ENCODE measurements around the gene PITX1.

Gene PITX1

DNA sequence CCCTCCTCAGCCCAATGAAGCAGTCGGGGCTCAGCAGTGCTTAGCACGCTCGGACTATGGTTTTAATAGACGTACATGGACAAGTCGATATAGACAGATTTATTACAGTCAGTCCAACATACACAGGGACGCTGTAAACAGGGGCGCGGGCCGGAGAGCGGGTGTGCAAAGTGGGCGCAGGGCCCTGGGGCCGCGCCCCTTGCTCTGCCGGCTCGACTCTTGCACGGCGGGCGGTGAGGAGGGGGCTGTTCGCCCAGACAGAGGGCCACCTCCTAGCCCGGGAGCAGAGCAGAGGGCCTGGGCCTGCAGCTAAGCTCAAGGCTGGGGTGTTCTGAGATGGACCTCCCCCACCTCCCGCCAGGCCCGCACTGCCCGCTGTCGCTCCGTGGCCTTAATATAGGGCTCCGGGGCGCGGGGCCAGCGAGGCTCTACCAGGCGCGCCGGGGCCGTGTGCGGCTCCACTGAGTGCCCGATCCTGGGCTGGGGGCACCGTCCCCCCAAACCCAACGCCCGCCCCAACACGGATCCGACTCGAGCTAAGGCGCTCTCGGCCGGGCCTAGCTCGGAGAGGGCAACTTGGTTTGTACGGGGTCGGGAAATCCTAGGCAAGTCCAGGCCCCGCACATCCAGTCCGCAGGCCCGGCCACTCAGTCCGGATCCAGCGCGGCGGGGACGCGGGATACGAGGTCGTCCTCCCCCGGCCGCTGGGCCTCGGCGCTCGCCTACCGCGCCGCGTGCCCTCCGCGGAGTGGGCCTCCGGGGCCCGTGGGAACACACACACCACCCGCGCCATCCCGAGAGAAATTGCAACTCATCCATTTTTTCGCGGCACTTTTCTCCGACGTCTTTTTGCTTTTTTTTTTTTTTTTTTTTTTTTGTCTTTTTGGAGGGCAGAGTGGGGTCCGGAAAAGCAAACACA, 6.1 kb downstream of the PITX1 start:
- no peak for DNase-seq

DNA sequence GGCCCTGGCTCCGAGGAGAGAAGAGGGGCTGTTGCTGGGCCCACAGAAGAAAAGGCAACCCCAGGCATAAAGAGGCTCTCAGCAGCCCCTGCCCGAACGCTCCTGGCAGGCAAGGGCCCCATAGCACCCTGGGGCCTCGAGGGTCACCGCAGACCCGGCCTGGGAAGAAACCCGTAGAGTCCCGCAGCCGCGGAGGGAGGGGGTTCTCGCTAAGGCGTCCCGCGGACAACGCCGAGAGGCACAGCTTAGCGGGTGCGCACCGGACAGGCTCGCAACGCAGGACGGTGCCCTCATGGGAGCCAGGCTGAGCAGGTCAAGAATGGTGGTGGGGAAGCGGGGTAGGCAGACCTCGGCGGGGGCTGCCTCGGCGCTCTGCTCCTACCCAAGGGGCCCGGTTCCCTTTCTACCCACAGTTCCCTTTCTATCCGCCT, 6.7 kb downstream of the PITX1 start:
- no peak for DNase-seq

DNA sequence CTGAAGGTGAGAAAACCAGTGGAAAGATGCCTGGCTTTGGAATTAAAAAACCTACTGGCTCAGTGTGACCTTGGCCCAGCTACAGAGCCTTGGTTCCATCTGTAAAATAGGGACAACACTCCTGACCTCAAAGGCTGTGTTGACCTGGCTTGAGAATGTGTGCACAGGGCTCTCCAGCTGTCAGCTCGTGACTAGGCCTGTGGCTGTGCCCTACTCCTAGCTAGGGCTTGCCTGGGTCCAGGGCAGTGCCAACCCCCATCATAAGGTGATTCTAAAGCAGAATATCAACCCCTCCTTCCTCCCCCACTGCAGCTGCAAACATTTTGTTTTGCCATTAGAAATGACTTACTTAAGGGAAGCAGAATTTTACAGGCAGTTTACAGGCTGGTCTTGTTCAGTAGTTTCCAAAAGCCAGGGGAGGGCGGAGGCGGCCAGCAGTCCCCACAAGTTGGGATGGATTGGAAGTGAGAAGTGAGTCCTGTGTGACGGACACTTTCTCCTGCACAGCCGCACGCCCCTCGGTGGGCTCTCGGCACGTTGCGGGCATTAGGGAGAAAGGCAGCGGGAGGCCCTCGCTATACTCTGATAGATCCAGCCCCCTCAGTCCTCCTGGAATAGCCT, 7.3 kb downstream of the PITX1 start:
- no peak for DNase-seq

DNA sequence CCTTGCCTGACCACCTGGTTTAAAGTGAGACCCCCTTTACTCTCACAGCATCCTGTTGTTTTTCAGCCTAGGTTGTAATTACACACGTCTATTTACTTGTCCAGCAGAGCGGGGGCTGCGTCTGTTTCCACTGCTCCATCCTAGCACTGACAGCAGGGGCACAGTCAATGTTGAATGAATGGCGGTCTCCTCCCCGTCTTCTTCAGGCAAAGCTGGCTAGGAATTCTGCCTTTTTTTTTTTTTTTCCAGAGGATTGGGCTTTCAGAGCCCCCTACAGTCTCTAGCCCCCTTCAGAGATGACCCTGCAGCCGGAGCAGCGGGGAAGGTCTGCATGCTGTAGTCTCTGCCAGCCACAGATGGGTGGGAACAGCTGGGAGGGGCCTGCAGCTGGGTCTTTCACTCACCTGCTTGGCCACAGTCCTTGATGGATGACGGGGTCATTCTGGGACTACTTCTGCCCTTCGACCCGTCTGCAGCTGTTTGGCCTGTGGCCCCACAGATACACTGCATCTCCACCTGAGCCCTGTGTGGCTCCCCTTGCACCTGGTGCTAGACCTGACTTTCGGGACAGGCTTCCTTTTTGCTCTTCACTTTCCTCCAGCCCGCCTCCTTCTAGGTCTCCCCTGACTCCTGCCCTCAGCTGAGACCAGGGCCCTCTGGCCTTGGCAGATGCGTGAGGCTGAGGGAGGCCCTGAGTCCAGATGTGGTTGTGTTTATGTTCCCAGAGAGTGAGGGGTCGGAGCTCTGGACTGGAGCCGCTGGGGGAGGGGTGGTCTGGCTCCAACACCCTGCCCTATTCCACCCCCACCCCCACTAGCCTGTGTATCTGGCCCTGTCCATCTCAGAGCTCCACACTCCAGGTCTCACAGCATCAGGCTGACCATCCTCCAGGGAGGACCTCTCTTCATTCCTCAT, 8.0 kb downstream of the PITX1 start:
- DNase-seq = no peak

DNA sequence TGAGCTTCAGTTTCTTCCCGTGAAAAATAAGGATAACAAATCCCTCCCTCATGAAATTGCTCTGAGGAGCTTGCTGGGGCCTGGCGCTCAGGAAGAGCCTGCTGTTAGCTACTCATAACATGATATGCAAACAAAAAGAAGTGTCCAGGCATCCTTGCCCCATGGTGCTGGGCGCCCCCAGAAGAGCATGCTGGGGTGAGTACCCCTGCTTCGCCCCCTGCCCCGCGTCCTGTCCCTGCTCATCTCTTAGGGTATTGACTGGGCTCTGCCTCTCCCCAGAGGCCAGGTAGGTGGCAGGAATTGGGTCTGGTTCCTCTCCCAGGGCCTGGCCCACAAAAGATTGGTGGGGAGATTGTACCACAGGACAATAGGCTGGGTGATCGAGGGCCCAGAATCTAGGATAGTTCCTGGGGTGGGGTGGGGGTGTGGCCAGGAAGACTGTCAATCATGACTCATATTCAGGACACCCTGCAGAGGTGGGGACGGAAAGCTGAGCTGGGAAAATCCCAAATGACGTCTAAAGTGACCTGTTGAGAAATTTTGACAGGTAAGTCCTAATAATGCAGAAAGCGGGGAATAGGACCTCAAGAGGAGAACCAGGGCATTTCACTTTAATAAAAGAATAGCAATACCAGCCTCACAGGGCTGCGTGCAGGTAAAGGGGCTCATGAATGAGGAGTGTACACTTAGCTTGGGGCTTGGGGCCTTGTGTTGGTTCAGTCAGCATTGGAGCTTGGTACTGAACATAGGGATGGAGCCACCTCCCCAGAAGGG, 8.9 kb downstream of the PITX1 start:
- DNase-seq = no peak

DNA sequence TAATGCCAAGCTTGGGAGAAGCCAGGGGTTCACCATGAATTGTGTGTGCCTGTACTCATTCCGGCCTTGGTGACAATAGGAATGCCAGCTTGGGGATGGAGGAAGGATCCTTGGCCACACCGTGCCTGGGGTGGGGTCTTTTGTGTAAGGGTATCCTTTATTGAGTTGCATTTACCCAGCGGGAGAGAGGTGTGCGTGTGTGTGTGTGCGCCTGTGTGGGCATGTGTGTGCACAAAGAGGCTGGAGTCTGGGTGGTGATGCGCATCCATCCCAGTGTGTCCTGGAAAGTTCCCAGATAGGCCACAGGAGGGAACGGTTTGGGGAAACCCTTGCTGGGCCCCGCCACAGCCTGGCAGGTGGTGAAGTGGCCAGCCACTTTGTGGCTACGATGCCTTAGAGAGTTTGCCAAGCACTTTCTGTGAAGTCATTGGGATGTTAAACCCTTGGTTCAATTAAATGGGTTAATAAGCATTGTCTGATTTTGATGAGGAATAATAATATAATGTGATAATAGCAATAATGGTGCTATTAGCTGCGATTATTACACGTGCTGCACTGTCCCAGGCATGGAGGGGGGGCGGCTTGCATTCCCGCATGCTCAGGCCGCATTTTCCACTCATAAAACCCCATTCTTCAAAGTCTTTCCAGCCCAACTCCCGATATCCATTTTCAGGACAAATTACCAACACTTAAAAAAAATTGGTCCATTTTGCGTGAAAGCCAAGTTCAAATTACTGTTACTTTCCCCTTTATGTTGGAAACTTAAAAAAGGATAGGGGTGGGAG, 13.7 kb downstream of the PITX1 start:
- DNase-seq = no peak

DNA sequence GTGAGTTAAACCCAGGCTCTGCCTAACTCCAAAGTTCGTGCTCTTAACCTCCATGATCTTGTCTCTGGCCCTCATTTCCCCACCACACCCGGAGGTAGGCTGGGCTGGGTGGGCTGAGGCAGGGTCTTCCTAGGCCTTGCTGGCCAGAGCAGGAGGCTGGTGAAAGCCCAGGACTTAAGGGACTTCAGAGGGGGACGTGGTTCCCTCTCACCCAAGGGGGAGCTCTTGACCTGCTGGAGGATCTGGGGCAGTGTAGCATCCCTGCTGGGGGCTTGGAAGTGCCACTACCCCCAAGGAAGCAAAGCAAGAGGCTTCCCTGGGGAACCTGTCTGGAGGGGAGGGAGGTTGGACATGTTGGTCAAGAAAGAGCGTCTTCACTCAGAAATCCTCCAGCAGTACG, 14.7 kb downstream of the PITX1 start:
- DNase-seq = no peak

DNA sequence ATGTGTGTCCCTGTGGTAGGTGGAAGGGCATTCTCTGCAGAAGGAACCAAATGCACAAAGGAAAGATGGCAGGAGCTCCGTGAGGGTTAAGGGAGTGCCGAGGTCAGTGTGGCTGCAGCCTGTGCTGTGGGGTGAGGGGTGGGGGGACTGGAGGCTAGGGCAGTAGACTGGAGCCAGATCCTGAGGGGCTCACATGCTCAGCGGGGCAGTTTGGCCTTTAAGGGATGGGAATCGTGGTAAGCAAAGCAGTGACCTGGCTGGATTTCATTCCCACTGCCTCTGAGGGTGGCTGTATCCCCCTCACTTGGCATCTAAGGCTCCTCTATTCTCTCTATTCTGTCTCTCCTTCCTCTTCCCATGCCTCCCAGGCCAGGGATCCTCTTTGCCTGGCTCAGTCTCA, 15.6 kb downstream of the PITX1 start:
- DNase-seq = no peak

DNA sequence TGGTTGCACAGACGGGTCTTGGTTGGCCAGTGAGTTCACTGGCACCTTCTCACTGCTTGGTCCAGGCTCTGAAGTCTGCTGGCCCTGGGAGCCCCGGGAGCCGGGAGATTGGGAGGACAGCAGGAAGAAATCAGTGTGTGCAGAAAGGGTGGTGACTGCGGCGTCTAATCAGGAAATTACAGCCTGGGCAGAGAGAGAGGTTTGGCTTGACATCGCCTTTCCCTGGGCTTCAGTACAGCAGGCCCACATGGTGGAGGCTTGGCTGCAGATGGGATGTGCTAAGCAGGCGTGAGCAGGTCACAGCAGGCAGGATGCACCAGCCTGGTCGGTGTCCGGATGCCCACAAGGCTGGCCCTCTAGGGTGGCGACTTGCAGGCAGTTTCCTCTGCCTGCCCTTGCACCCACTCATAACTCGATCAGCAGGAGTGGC, 17.2 kb downstream of the PITX1 start:
- no peak for DNase-seq

DNA sequence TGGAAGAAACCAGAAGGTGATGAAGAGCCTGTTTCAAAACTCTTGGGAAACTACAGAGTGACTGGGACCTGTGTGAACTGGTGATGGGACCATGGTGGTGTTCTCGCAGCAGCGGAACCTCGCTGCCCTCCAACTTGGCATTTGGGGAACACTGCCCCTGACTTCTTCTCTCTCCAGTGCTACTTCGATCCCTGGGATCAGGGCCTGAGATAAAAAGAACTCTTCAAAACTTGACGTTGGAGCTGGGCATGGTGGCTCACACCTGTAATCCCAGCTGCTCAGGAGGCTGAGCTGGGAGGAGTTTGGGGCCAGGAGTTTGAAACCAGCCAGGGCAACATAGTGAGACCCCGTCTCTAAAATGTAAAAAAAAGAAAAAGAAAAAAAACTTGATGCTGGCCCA, 18.1 kb downstream of the PITX1 start:
- DNase-seq = no peak

DNA sequence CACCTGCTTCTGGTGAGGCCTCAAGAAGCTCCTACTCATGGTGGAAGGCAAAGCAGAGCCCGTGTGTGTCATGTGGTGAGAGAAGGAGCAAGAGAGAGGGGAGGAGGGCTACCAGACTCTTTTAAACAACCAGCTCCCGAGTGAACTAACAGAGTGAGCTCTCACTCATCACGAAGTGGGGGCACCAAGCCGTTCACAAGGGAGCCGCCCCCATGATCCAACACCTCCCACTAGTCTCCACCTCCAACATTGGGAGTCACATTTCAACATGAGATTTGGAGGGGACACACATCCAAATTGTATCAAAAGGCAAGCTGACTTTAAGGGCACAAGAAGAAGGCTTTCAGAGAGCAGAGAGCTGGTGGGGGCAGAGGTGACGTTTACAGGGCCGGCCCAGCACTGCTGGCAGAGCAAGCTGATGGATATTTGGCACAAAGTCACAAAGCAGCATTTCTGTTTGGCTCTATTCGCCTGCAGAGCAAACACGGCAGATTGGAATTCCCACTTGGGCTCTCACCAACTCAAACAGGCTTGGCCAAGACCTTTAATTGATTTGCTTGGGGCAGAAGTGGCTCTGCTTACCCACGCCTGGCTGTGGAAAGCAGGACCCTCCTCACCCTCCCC, 20.0 kb downstream of the PITX1 start:
- DNase-seq = peak; percentile 84

DNA sequence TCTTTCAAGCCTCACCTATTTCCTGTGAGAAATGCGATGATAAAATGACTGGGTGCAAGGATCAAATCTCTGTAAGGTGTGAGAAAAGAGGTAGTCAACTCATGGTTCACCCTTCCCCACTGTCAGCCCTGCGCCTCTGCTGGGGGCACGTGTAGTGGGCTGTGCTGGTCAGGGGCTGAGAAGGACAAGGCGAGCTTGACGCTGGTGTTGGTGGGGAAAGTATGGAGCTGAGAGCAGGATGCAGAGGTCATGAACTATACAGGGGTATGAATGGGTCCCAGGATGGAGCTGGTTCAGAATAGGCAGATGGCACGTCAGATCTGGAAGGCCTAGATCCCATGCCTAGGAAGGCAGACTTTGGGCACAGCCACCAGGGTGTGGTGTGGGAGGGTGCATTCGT, 20.6 kb downstream of the PITX1 start:
- DNase-seq = no peak

DNA sequence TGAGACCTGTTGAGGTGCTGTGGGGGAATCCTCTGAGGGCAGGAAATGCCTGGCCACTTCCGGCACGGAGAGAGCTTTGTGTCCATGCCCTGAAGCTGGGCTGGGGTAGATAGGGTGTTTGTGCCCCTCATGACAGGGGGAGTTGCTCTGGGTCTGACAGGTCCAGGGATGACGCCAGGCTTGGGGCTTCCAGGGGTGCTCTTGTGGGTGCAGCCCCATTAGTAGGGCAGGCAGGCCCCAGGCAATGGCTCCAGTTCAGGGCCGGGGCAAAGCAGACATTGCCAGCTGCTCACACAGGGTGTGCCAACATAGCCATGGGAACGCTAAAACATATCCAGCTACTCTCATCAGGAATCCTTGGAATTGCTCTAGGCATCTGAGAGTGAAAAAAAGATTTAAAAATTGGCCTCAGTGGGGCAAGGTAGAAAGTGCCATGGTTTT, 21.1 kb downstream of the PITX1 start:
- no peak for DNase-seq

DNA sequence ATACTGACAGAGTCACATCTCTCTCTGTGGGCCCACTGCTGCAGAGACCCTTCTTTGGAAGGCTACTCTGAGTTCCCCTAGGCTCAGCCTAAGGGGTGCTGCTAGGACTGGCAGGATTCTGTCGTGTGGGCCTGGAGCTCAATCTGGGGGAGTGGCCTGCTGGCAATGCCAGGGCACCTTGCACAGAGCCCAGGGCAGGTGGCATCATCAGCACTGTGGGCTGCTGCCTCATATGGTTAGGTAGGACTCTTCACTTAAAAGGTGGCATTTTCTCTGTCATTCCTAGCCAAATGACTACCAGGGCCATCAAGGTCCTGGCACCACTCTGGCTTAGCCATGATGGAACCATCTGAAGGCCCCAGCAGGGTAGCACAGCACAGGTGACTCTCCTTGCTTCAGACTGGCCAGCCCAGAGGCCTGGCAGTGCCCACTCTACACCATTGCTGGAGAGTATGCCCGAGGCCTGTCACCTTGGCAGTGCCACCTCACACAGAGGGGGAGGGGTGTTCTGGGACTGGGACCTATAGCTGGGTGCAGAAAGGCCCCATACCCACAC, 21.9 kb downstream of the PITX1 start:
- DNase-seq = no peak

DNA sequence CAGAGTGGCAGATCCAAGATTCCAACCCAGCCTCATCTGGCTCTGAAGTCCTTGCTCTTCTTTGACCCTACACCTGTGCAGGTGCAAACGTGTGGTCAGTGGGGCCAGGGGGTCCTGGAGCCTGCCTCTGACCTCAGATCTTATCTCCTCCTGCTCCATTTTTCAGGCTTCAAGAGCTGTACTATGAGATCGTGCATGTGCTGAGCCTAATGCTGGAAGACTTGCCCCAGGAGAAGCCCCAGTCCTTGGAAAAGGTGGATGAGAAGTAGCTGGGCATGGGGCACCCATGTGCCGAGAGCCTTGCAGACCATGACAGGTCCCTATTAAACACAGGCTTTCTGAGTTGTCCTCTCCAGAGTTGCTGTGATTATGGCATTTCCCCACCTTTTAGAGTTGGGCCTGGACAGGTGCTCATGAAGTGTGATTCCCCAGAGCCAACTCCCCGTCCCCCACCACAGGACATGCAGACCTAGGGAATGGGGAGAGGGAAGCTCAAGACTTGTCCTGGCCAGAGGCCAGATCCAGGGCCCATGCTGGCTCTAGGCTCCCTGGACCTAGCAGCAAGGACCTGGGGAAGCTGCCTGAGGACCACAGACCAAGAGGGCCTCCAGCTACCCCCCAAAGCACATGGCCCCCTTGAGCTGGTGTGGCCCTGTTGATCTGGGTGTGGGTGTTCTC, 22.5 kb downstream of the PITX1 start:
- no peak for DNase-seq

DNA sequence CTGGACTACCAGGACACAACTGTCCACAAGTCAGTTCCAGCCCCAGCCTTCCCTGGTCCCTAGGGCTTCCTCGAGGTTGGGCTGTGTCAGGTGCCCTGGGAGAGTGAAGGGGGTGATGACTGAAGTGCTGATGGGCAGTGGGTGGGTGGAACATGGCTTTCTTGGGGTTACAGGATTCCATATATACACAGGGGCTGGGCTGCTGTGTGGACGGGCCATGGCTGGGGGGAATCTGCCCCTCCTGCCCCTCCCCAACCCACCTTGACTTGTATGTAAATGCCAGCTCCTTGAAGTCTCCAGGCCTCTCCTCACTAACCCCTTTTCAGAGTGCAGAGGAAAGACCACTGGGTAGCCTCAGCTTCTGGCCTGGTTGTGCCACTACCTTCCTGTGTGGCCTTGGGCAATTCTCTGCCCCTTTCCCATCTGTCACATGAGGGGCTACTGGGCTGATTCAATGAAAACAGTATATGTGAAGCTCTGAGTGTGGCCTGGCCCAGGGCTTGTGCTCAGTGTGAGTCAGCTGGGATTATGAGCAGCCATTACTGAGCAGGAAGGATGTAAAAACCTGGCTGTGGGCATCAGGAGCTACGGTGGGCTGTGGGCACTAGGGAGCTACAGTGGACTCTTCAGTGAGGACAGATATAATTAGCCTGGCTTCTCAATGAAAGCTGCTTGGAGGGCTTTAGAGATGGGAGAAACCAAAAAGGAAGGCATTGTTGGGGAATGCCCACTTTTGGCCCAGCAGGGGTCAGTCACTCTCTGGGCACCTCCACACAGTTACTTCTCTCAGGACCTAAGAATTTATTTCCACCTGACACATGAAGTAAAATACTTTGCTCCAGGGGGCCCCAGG, 23.3 kb downstream of the PITX1 start:
- DNase-seq = no peak

DNA sequence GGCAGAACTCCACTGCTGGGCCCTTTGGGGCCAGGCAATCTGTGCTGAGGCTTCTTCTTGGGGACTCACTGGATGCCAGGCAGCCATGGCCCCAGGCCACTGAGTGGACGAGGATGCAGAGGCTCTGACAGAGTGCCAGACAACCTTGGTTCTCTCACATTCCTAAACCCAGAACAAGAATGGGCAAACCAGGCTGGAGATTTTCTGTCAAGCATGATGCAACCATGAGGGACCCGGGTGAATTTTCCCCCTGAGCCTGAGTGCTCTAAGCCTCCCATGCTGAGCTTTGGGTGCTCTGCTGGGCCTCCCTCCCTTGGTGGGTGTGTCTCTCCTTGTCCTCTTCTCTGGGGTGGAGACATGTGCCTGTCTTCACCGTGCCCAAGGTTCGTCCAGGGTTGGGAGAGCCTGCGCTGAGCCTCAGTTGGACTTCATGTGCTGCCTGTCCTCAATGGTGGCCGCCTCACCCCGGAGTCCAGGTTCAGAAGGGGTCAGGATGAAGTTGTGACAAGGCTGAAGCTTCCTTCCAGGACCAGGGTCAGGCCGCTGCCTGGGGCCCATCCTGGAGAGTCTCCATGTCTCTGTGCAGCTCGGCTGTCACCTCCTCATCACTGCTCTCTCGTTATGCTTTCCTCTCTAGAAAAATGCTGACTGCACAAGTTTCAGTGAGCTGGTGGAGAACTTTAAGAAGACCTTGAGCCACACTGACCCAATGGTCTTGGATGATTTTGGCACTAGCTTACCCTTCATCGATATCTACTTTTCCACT, 24.1 kb downstream of the PITX1 start:
- DNase-seq = no peak

DNA sequence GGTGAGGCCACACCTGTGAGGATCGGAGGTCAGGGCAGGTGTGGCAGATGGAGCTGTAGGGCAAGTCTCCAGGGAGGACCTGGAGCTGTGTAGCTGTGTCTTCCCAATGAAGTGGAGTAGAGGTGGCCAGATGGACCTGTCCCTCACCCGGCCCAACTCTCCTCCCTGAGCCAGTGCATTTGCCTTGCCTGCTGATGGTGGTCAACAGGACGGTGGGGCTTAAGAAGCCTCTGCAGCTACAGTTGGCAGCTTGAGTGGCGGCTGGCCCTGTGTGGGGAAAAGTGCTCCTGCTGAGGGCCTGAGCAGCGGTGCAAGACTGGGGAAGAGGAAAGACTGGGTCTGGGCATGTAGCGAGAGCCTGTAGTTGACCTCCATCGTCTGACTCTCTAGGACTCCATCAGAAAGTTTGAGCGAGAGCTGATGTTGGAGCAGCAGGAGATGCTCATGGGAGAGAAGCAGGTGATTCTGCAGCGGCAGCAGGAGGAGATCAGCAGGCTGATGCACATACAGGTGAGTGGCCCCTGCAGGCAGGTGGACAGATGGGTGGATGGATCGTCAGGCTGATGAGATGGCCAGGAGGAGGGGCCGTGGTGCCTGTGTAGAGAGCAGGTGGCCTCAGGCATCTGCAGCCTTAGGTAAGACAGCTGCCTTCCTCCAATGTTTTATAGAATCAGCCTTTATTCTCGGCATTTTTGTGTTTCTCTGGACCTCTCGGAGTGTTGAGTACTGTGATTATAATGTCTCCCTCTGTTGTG, 24.9 kb downstream of the PITX1 start:
- DNase-seq = no peak
